Fibroblast of lung (primary cell): ENCODE data around the gene TKFC. TPM values are rescaled to one million over a fixed set of nuclear protein-coding genes. Genes with fewer than 3 reads are reported as not detected.

ENCODE experiments used
- DNase-seq, 2 donors: peaks; one replicate each; pipeline versions ENCODE4 v3.0.0 to v3.0.0-alpha.2; 2010; ENCODE audit warnings: low read depth in 2 of 2
- H2AFZ ChIP-seq: 2 replicates; pipeline ENCODE4 v1.5.1; 2012; ENCODE audit warnings: low read length, control low read depth, inconsistent platforms
- H3K27ac ChIP-seq: 2 replicates; pipeline ENCODE4 v1.5.1; 2011; ENCODE audit warnings: low read length, control low read depth; ENCODE audit not compliant: insufficient read depth
- H3K27me3 ChIP-seq: 2 replicates; pipeline ENCODE4 v1.5.1; 2011; ENCODE audit warnings: mild to moderate bottlenecking, low read length; ENCODE audit not compliant: control insufficient read depth, insufficient read depth
- H3K36me3 ChIP-seq: 2 replicates; pipeline ENCODE4 v1.5.1; 2011; ENCODE audit warnings: low read length; ENCODE audit not compliant: control insufficient read depth, insufficient read depth
- H3K4me1 ChIP-seq: 2 replicates; pipeline ENCODE4 v1.5.1; 2011; ENCODE audit warnings: low read length; ENCODE audit not compliant: control insufficient read depth, insufficient read depth; ENCODE audit errors: extremely low read depth
- H3K4me2 ChIP-seq: 2 replicates; pipeline ENCODE4 v1.5.1; 2011; ENCODE audit warnings: low read length, control low read depth; ENCODE audit not compliant: insufficient read depth; ENCODE audit errors: extremely low read depth
- H3K4me3 ChIP-seq, 4 experiments: fragments of 200-600 bp in 1 of 4; sonication (generic) in 1 of 4; replicated peaks in 1 of 4; 2 replicates each; pipeline ENCODE4 v1.5.1; 2011 to 2016; ENCODE audit warnings: low read length in 4 of 4, low read depth in 3 of 4, mild to moderate bottlenecking in 3 of 4, control low read depth in 2 of 4, inconsistent platforms in 1 of 4, mixed read lengths in 1 of 4; ENCODE audit not compliant: insufficient read depth in 1 of 4; ENCODE audit errors: control extremely low read depth in 1 of 4
- H3K79me2 ChIP-seq: 2 replicates; pipeline ENCODE4 v1.5.1; 2012; ENCODE audit warnings: mild to moderate bottlenecking, low read length, inconsistent platforms; ENCODE audit not compliant: control insufficient read depth, insufficient read depth
- H3K9ac ChIP-seq: 2 replicates; pipeline ENCODE4 v1.5.1; 2011; ENCODE audit warnings: mild to moderate bottlenecking, low read length, control low read depth; ENCODE audit not compliant: insufficient read depth
- H3K9me3 ChIP-seq: 2 replicates; pipeline ENCODE4 v1.5.1; 2012; ENCODE audit warnings: low read depth, low read length; ENCODE audit not compliant: control insufficient read depth, insufficient read depth
- H4K20me1 ChIP-seq: 2 replicates; pipeline ENCODE4 v1.5.1; 2011; ENCODE audit warnings: low read length; ENCODE audit not compliant: control insufficient read depth, insufficient read depth; ENCODE audit errors: extremely low read depth
- CTCF ChIP-seq, 2 donors: IDR thresholded peaks in 1 of 2; conservative IDR thresholded peaks in 1 of 2; 1 replicate in 1 of 2; 2 replicates in 1 of 2; pipeline ENCODE4 v1.5.1; 2011 to 2012; ENCODE audit warnings: low read length in 2 of 2, control low read depth in 1 of 2, inconsistent platforms in 1 of 2, low read depth in 1 of 2, mild to moderate bottlenecking in 1 of 2
- EZH2 ChIP-seq: IDR thresholded peaks from 2 replicates; pipeline ENCODE4 v1.5.1; 2012; ENCODE audit warnings: low read length, control low read depth, mild to moderate bottlenecking; ENCODE audit errors: missing control alignments
- polyA plus RNA-seq, 2 donors: library from polyadenylated mRNA; depleted of rRNA in 1 of 2; stranded (reverse) in 1 of 2; unstranded in 1 of 2; fragments of >200 nt; gene quantifications; 2 replicates each; pipeline ENCODE4 v1.2.1, GENCODE V29; 2011 to 2012; ENCODE audit warnings: missing spikeins in 1 of 2
- total RNA-seq: library from RNA; depleted of rRNA; stranded (reverse); fragments of >200 nt; gene quantifications from 2 replicates; pipeline ENCODE4 v1.2.1, GENCODE V29; 2014

Gene TKFC
- total and polyA plus RNA-seq, 2 donors (not counting 1 experiment from before 2014, with no cell fraction given): 11.5 to 27.1 TPM

GRCh38 chr11:61306221-61306620, 26.8 kb upstream of the TKFC start:
- Histone ChIP-seq H3K79me2 (no peaks in the 10 kb centered on the region), H3K27me3 (no peaks in the 10 kb centered on the region), H3K9ac (no peak overlapping the region), H3K9me3 (no peaks in the 10 kb centered on the region), H3K4me1 (no peaks in the 10 kb centered on the region), H3K36me3 (peaks cover 28% of the 10 kb centered on the region), H2AFZ (no peak overlapping the region), H4K20me1 (no peaks in the 10 kb centered on the region), H3K4me2 (no peak overlapping the region), H3K4me3 (no peak overlapping the region), H3K27ac (no peak overlapping the region)
- TF ChIP-seq CTCF (conservative IDR thresholded peaks at IDR 0.05 in 1 of 2, IDR thresholded peaks at IDR 0.05 in 1 of 2; ENCODE audit: low read depth in 1 of 2, low read length in 2 of 2) (no peak), EZH2 (no peak)
- DNase-seq: no peak

GRCh38 chr11:61307354-61307753, 25.7 kb upstream of the TKFC start:
- TF ChIP-seq CTCF (conservative IDR thresholded peaks at IDR 0.05 in 1 of 2, IDR thresholded peaks at IDR 0.05 in 1 of 2; ENCODE audit: low read depth in 1 of 2, low read length in 2 of 2) (no peak), EZH2 (no peak)
- Histone ChIP-seq H3K4me1 (no peaks in the 10 kb centered on the region), H3K79me2 (no peaks in the 10 kb centered on the region), H3K4me3 (no peak overlapping the region), H3K27ac (no peak overlapping the region), H3K27me3 (no peaks in the 10 kb centered on the region), H3K36me3 (peaks cover 26% of the 10 kb centered on the region), H2AFZ (no peak overlapping the region), H4K20me1 (no peaks in the 10 kb centered on the region), H3K9me3 (no peaks in the 10 kb centered on the region), H3K9ac (no peak overlapping the region), H3K4me2 (no peak overlapping the region)
- no peak for DNase-seq

GRCh38 chr11:61309141-61309540, 23.9 kb upstream of the TKFC start:
- H3K4me2 ChIP-seq: no peak overlapping the region
- H3K9ac ChIP-seq: no peak overlapping the region
- H2AFZ ChIP-seq: no peak overlapping the region
- H3K27me3 ChIP-seq: no peaks in the 10 kb centered on the region
- TF ChIP-seq CTCF (conservative IDR thresholded peaks at IDR 0.05 in 1 of 2, IDR thresholded peaks at IDR 0.05 in 1 of 2; ENCODE audit: low read depth in 1 of 2, low read length in 2 of 2) (no peak), EZH2 (no peak)
- no peak overlapping the region for H3K4me3 ChIP-seq
- no peaks in the 10 kb centered on the region for H3K79me2 ChIP-seq
- no peak for DNase-seq
- H3K9me3 ChIP-seq: no peaks in the 10 kb centered on the region
- H3K4me1 ChIP-seq: no peaks in the 10 kb centered on the region
- H3K27ac ChIP-seq: no peak overlapping the region
- H4K20me1 ChIP-seq: no peaks in the 10 kb centered on the region
- H3K36me3 ChIP-seq: peaks cover 26% of the 10 kb centered on the region
